Keratinocyte (primary cell): ENCODE data around the gene NPTX1.

Experiments
- CTCF ChIP-seq, 3 experiments: IDR thresholded peaks in 1 of 3; conservative IDR thresholded peaks in 1 of 3; optimal IDR thresholded peaks in 1 of 3; 2 replicates in 2 of 3; 3 replicates in 1 of 3; pipeline versions ENCODE3 to v1.5.1; 2011; ENCODE audit warnings: low read length in 3 of 3, mild to moderate bottlenecking in 3 of 3, moderate library complexity in 2 of 3, control low read depth in 1 of 3, inconsistent platforms in 1 of 3; ENCODE audit not compliant: insufficient read depth in 2 of 3; ENCODE audit errors: extremely low read depth in 1 of 3
- EZH2 ChIP-seq: IDR thresholded peaks from one replicate; pipeline ENCODE4 v1.6.1; 2012; ENCODE audit warnings: inconsistent platforms, mild to moderate bottlenecking, low read length, moderate library complexity

- TF ChIP-seq CTCF (optimal IDR thresholded peaks at IDR 0.05 in 1 of 3, IDR thresholded peaks at IDR 0.05 in 1 of 3, conservative IDR thresholded peaks at IDR 0.05 in 1 of 3; ENCODE audit: extremely low read depth in 1 of 3, insufficient read depth in 2 of 3, low read length in 3 of 3) (no peak), EZH2 (peak; percentile 85)
Measured at GRCh38 chr17:80478487-80479245, 2.3 kb upstream of the NPTX1 start.
